CD4-positive, alpha-beta T cell (primary cell): Measurements from ENCODE around the gene AKR1D1. TPM values are rescaled to one million over a fixed set of nuclear protein-coding genes. Genes with fewer than 3 reads are reported as not detected.

ENCODE experiments used
- ATAC-seq: fragments of 200-7000 bp; cut with Tn5 transposase; one replicate; pipeline ENCODE4 v1.10.0; 2022; ENCODE audit warnings: mild to moderate bottlenecking; ENCODE audit not compliant: poor library complexity
- CTCF ChIA-PET: fragments of 350-600 bp; sonication (Branson Sonifier 250); formaldehyde crosslinking; loops from one replicate; lab custom pipeline; 2021; ENCODE audit warnings: antibody characterized with exemption, inconsistent platforms; lab: Charles Lee
- POLR2A ChIA-PET: fragments of 350-600 bp; sonication (Branson Sonifier 250); formaldehyde crosslinking; loops from one replicate; lab custom pipeline; 2021; ENCODE audit warnings: antibody characterized with exemption, inconsistent platforms; lab: Charles Lee
- DNase-seq, 14 experiments: peaks; one replicate each; pipeline ENCODE4 v3.0.0-alpha.2; 2013 to 2020; ENCODE audit warnings: mixed read lengths in 2 of 14
- H3K27ac ChIP-seq, 2 donors: one replicate each; pipeline versions ENCODE4 v1.5.1 to v1.7.0; 2013; ENCODE audit warnings: low read length in 2 of 2, low read depth in 1 of 2, mild to moderate bottlenecking in 1 of 2
- H3K27me3 ChIP-seq, 2 experiments: 1 replicate in 1 of 2; 2 replicates in 1 of 2; pipeline versions ENCODE4 v1.6.1 to v1.7.0; 2013; ENCODE audit warnings: low read length in 2 of 2, control low read depth in 1 of 2, mild to moderate bottlenecking in 1 of 2, moderate library complexity in 1 of 2; ENCODE audit not compliant: insufficient read depth in 2 of 2, control insufficient read depth in 1 of 2
- H3K36me3 ChIP-seq: one replicate; pipeline ENCODE4 v1.6.1; 2013; ENCODE audit warnings: low read length, control low read depth; ENCODE audit not compliant: insufficient read depth
- H3K4me1 ChIP-seq: one replicate; pipeline ENCODE4 v1.6.1; 2013; ENCODE audit warnings: low read length, control low read depth; ENCODE audit not compliant: insufficient read depth
- H3K4me3 ChIP-seq: one replicate; pipeline ENCODE4 v1.5.1; 2013; ENCODE audit warnings: mild to moderate bottlenecking, low read length, moderate library complexity
- H3K9me3 ChIP-seq, 2 experiments: 1 replicate in 1 of 2; 2 replicates in 1 of 2; pipeline versions ENCODE4 v1.6.1 to v1.7.0; 2013; ENCODE audit warnings: low read length in 2 of 2, mild to moderate bottlenecking in 2 of 2, control low read depth in 1 of 2, moderate library complexity in 1 of 2; ENCODE audit not compliant: control insufficient read depth in 1 of 2, insufficient read depth in 1 of 2
- H3K27ac Mint-ChIP-seq: one replicate; pipeline ENCODE4 v1.8.0; 2020; ENCODE audit warnings: mixed read lengths
- H3K27me3 Mint-ChIP-seq: one replicate; pipeline ENCODE4 v1.8.0; 2021; ENCODE audit warnings: mixed read lengths
- H3K36me3 Mint-ChIP-seq: one replicate; pipeline ENCODE4 v1.8.0; 2021; ENCODE audit warnings: low read depth, mixed read lengths
- H3K4me1 Mint-ChIP-seq: one replicate; pipeline ENCODE4 v1.8.0; 2021; ENCODE audit warnings: low read depth, mixed read lengths
- H3K4me3 Mint-ChIP-seq: one replicate; pipeline ENCODE4 v1.8.0; 2020; ENCODE audit warnings: mild to moderate bottlenecking, mixed read lengths
- H3K9me3 Mint-ChIP-seq: one replicate; pipeline ENCODE4 v1.8.0; 2020; ENCODE audit warnings: mixed read lengths
- CTCF ChIP-seq: fragments of 200-600 bp; IDR thresholded peaks from one replicate; pipeline ENCODE4 v1.8.0; 2022; ENCODE audit warnings: antibody characterized with exemption, mild to moderate bottlenecking
- intact Hi-C, 2 experiments: fragments of 100-400 bp; cut with DNase I in 1 of 2; cut with micrococcal nuclease in 1 of 2; formaldehyde crosslinking; loops; one replicate each; pipeline versions ENCODE4 v1.15.1 to v1.9.0; 2023 to 2025; cut with DNase I, micrococcal nuclease
- total RNA-seq, 174 experiments: library from RNA in 2 of 174; stranded (reverse) in 2 of 174; gene quantifications; one replicate each; pipeline ENCODE4 v1.2.3 and lab custom pipeline; 2021 to 2026

AKR1D1 gene
- total RNA-seq, 2 experiments from 2014 or later: not detected

- no peak overlapping the region for H3K4me3 Mint-ChIP-seq
- TF ChIP-seq CTCF: no peak
- ChIA-PET POLR2A (no interaction called here), CTCF (no interaction called here)
- no peaks in the 10 kb centered on the region for H3K36me3 Mint-ChIP-seq
- no peak overlapping the region for H3K27ac ChIP-seq
- H3K4me1 ChIP-seq: no peaks in the 10 kb centered on the region
- H3K9me3 Mint-ChIP-seq: peaks cover 10% of the 10 kb centered on the region
- no peaks in the 10 kb centered on the region for H3K4me1 Mint-ChIP-seq
- H3K27me3 ChIP-seq: no peaks in the 10 kb centered on the region
- H3K36me3 ChIP-seq: no peaks in the 10 kb centered on the region
- intact Hi-C loops: no loop called here
- no peaks in the 10 kb centered on the region for H3K9me3 ChIP-seq
- no peak overlapping the region for H3K4me3 ChIP-seq
- ATAC-seq (no peak), DNase-seq (no peak)
- peaks cover 15% of the 10 kb centered on the region for H3K27me3 Mint-ChIP-seq
- H3K27ac Mint-ChIP-seq: no peak overlapping the region
Observed at GRCh38 chr7:138079137-138079536, 2.9 kb downstream of the AKR1D1 start.

GRCh38 chr7:138081868-138082267, 5.6 kb downstream of the AKR1D1 start:
- intact Hi-C loops: no loop called here
- Histone ChIP-seq H3K36me3 (no peaks in the 10 kb centered on the region), H3K9me3 (no peaks in the 10 kb centered on the region), H3K27me3 (no peaks in the 10 kb centered on the region), H3K4me3 (no peak overlapping the region), H3K27ac (no peak overlapping the region), H3K4me1 (no peaks in the 10 kb centered on the region)
- no peak overlapping the region for H3K4me3 Mint-ChIP-seq
- TF ChIP-seq CTCF: no peak
- H3K27me3 Mint-ChIP-seq: peaks cover 22% of the 10 kb centered on the region
- H3K36me3 Mint-ChIP-seq: no peaks in the 10 kb centered on the region
- ChIA-PET POLR2A (no interaction called here), CTCF (no interaction called here)
- ATAC-seq (no peak), DNase-seq (no peak)
- H3K9me3 Mint-ChIP-seq: no peaks in the 10 kb centered on the region
- no peaks in the 10 kb centered on the region for H3K4me1 Mint-ChIP-seq
- no peak overlapping the region for H3K27ac Mint-ChIP-seq

GRCh38 chr7:138083859-138084258, 7.6 kb downstream of the AKR1D1 start:
- intact Hi-C loops: no loop called here
- DNase-seq (no peak), ATAC-seq (no peak)
- ChIA-PET POLR2A (no interaction called here), CTCF (no interaction called here)
- H3K27me3 Mint-ChIP-seq: peaks cover 22% of the 10 kb centered on the region
- Histone ChIP-seq H3K9me3 (no peaks in the 10 kb centered on the region), H3K36me3 (no peaks in the 10 kb centered on the region), H3K27ac (no peak overlapping the region), H3K4me1 (no peaks in the 10 kb centered on the region), H3K4me3 (no peak overlapping the region), H3K27me3 (no peaks in the 10 kb centered on the region)
- H3K36me3 Mint-ChIP-seq: no peaks in the 10 kb centered on the region
- H3K27ac Mint-ChIP-seq: no peak overlapping the region
- no peak for TF ChIP-seq CTCF
- no peaks in the 10 kb centered on the region for H3K4me1 Mint-ChIP-seq
- no peaks in the 10 kb centered on the region for H3K9me3 Mint-ChIP-seq
- H3K4me3 Mint-ChIP-seq: no peak overlapping the region
